Left forelimb (tissue), 1 donor: Measurements from ENCODE around the gene CSTPP1.
"Not testable (repeated sequence)": the region's sequence is repeated elsewhere in the genome, so short reads cannot be mapped to it uniquely, and the experiment has no call there.

Experiments
- DNase-seq: peaks from one replicate; pipeline ENCODE4 v3.0.0-alpha.2; 2018; ENCODE audit warnings: low spot score

Gene CSTPP1

DNA sequence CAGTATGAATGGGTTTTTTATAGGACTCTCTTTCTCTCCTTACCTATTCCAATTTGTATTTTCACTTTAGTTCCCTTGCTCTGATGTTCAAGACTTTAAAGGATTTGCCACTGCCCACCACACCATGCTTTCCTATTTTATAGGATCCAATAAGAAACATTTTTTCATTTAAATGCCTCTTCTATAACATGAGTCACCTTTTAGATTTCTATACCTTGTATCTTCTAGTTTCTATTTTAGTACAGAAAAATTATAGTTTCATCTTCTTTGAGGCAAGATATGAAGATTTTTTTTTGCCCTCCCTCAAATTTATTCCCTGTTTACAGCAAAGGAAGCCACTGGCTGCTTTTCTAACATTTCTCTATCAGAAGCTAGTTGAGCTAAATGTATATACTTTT is 163.4 kb downstream of the CSTPP1 start:
- DNase-seq = no peak

DNA sequence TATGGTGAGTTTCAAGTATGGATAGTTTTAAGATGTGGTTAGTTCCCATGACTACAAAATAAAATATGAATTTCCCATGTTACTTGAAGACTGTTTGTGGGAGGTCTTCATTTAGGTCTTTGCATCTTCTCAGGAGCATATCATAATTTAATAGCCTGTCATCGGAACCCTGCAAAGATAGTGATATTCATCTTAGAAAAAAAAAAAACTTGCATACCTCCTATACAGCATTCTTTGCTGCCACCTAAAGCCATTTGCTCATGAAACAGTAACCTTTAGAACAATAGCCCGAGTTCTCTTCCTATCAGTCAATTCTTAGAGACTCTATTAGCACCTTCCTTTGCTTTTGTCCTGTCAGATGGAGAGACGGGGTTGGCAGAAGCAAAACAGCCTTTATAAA is 164.8 kb downstream of the CSTPP1 start:
- no peak for DNase-seq

DNA sequence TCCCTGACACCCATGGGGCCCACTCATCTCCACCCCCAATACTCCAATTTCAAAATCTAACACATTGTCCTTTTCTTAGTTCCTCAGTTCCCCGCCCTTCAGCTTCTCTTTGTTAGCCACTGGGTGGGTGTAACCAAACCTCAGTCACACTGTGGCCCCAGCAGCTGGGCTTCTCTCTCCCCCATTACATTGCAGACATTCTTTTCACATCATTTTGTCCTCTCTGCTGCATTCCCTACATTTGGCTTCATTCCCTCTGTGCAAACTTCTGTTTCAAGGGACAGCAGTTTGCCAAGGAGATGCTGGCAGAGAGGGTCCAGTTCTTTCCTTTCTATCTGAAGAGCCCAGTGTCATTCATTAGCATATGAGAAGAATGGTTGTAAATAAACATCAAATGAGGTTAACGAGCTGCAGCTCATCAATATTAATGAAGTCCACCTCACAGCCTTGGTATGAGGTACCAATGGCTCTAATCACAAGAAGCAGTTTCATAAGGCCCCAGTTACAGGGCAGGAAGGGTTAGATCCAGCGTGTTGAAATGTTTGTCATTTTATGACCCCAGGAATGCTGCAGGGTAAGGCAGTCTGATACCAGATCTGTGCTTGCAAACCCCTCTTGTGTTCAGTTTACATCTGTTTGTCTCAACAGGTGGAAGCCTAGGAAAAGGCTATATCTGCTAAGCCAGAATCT is 167.8 kb downstream of the CSTPP1 start:
- DNase-seq = no peak

DNA sequence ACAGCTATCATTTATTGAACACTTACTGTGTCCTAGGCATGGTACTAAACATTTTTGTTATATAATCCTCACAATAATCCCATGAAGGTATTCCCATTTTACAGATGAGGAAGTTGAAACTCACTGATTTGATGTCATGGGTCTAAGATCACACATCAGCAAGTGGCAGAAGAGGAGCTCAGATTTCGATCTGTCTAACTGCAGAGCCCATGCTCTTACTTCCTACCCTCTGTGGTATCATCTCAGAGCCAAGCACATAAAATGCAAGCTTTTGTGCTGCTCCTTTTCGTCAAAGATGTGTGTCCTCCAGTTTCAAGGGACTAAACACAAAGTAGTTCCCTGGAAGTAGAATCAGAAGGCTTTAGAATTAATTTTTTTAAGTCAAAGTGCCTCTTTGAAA is 169.0 kb downstream of the CSTPP1 start:
- no peak for DNase-seq

- no peak for DNase-seq
Measured at GRCh38 chr11:47105974-47106373, 169.4 kb downstream of the CSTPP1 start.

DNA sequence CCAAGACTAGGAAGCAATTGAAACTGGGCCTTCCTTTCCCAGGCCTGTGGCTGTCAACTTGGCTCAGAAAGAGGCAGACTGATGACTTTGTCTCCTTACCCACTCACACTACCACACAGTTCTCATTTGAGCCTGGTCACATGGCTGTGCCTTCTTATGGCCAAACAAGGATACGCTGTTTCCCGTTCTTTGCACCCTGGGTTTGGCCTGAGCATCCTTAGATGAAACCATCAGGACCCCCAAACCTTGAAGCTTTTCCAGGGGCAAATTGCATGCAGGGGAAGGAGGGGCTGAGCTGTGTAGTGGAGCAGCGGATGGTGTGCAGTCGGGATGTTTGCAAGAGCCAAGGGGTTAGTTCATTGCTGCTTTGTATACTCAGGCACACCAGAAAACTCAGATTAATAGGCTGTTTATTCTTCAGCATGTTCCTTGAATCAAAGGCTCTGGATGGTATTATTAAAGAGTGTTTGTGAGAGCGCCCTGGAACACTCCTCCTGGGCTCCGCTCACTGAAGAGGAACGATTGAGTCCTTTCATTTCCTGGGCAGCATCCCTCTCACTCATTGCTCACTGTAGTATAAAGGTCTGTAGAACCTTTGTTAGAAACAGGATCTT is 170.3 kb downstream of the CSTPP1 start:
- DNase-seq = no peak

- DNase-seq = no peak
Measured at GRCh38 chr11:47107744-47108143, 171.2 kb downstream of the CSTPP1 start.

- DNase-seq = no peak
Measured at GRCh38 chr11:47108214-47108613, 171.7 kb downstream of the CSTPP1 start.

DNA sequence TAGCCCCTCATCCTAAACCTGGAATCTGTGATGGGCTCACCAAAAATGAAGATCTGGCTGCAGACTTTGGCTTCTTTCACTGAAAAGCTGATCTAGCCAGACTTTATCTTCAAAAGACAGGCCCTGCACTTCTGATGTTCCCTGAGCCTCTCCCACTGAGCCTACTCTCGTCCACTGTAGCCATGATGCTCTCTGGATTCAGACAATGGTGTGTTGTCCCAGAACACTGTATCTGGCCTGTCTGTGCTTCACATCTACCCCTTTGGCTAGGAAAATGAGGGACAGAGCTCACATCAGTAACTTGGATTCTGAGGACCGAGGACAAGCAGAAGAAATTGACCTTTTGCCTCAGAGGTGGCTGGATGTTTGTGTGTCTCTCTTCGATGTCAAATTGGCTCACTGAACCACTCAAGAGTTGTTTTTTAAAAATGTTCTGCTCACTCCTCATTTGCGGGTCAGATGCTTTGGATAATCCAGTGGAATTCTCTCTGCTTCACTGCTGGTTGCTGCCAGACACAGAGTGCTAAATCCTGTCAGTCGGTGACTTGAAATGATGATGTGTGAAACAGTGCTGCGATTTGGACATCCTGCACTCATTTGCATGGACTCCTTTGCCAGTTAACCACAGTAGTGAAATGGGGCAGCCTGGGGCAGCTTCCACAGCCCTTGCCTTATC is 172.6 kb downstream of the CSTPP1 start:
- DNase-seq = no peak

DNA sequence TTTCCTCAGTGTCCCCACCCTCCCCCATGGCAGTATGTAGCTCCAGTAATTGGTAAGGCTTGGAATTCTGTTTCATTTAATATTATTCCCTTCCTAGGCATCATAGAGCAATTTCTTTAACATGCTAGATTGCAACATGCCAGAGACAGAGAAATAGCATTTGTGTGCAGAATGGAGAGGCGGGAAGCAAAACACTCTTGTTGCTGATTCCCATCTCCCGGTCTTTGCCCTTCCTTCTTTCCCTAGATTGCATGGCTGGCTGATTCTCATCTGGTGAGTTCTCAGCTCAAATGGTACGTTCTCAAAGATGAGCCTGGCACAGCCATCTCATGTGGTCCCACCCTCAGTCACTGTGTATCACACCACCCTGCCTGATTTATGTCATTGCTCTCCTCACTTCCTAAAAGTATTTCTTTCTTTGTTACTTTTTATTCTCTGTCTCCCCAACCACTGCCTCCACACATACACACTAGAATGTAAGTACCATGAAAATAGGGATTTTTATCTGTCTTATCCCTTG is 173.2 kb downstream of the CSTPP1 start:
- no peak for DNase-seq

DNA sequence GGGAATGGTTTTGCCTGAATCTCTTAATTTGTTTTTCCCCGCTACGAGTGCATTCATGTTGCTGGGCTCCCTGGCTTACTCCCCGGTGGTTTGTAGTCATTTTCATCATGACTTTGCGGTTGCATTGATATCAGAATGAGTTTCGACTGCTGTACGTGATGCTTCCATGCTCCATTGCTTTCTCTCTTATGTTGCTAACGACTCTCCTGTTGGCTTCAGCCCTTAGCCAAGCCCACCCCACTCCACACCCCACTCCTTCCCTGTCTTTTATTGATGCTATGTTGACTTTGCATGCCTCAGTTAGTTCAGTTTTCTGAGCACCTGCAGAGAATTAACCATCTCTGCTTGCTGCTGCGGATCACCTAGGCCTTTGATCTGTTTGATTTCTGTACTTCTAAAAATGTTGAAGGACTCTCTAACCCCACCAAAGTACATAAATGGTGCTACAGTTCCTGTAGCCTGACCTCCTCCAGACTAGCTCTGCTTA is 174.8 kb downstream of the CSTPP1 start:
- DNase-seq = no peak

- DNase-seq = not testable (repeated sequence)
Measured at GRCh38 chr11:47112941-47113340, 176.4 kb downstream of the CSTPP1 start.

DNA sequence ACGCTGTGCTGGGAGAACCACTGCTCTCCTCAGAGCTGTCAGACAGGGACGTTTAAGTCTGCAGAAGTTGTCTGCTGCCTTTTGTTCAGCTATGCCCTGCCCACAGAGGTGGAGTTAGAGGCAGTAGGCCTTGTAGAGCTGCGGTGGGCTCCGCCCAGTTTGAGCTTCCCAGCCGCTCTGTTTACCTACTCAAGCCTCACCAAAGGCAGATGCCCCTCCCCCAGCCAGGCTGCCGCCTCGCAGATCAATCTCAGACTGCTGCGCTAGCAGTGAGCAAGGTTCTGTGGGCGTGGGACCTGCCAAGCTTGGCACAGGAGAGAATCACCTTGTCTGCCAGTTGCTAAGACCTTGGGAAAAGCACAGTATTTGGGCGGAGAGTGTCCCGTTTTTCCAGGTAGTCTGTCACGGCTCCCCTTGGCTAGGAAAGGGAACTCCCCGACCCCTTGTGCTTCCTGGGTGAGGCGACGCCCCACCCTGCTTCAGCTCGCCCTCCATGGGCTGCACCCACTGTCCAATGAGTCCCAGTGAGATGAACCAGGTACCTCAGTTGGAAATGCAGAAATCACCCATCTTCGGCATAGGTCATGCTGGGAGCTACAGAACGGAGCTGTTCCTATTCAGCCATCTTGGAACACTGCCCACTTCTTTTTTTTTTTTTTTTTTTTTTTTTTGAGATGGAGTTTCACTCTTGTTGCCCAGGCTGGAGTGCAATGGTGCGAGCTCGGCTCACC is 182.6 kb downstream of the CSTPP1 start:
- DNase-seq = not testable (repeated sequence)

- DNase-seq = no peak
Measured at GRCh38 chr11:47121056-47121455, 184.5 kb downstream of the CSTPP1 start.

DNA sequence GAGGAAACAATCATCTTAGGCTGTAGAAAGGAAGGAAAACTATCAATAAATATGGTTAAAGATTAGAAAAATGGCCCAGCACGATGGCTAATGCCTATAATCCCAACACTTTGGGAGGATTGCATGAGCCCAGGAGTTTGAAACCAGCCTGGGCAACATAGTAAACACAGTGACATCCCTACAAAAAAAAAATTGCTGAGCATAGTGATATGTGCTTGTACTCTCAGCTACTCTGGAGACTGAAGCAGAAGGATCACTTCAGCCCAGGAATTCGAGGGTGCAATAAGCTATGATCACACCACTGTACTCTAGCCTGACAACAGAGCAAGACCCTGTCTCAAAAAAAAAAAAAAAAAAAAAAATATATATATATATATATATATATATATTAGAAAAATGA is 185.2 kb downstream of the CSTPP1 start:
- no peak for DNase-seq

- DNase-seq = no peak
Measured at GRCh38 chr11:47123094-47123493, 186.5 kb downstream of the CSTPP1 start.

DNA sequence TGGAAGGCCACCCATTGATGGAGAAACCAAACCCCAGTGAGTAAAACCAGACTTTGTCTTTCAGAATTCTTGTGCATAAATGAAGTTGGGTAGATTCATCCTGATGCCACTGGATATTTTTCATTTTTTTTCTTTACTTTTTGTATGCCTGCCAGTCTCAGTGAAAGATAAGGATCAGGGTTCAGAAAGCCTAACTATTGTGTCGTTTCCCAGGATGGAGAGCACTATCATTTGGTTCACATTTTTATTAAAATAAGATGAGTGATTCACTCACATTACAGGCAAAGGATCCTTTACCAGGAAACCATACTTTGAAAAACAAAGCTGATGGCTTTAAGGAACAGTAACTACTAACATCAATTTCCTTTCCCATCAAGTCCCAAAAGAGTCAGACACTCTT is 188.1 kb downstream of the CSTPP1 start:
- no peak for DNase-seq

GRCh38 chr11:47125083-47125482 is 188.5 kb downstream of the CSTPP1 start:
- DNase-seq = no peak

GRCh38 chr11:47127213-47127612 is 190.7 kb downstream of the CSTPP1 start:
- DNase-seq = no peak

- no peak for DNase-seq
Measured at GRCh38 chr11:47130543-47130942, 194.0 kb downstream of the CSTPP1 start.

DNA sequence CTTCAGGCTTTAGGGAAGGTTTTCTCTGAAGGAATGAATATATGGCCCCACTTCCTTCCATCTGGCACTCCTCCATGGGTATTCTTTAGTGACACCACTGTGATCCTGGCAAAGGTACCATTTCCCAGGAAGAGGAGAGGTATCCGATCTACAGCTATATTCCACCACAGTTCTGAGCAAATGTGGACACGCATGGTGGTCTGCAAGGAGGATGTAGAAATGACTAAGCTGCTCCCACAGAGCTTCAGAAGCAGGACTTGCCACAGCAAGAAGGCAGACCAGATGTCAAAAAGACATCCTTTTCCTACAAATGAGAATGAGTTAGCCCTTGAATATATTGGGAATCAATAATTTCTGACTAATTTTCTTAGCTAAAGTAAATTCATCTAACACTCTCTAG is 194.6 kb downstream of the CSTPP1 start:
- DNase-seq = no peak

DNA sequence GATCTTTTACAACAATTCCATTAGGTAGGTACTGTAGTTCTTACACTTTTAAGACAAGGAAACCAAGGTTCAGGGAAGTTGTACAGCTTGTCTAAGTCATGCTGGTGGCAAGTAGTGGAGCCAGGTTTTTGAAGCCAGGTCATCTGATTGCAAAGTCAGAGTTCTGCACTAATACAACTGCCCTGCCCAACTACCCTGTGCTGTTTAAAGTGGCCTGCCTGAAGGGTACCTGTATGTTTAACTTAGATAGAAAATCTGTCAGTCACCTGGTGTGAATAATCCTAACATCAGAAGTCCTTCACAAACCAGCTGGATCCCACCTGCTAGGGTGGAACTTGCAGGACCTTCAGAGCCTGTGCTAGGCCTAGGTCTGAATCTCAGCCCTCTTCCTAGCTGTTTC is 195.9 kb downstream of the CSTPP1 start:
- no peak for DNase-seq
